Stimulated activated CD8-positive, alpha-beta memory T cell treated with anti-CD3 and anti-CD28 coated beads, Interleukin-7, amount 100 ng/mL, for 48 hours (primary cell): Measurements from ENCODE around the gene ATP11A.

Experiments used
- DNase-seq, 2 donors: peaks; one replicate each; pipeline ENCODE4 v3.0.0-alpha.2; 2020; ENCODE audit warnings: low read depth in 1 of 2; ENCODE audit errors: extremely low read depth in 1 of 2

Gene ATP11A

DNA sequence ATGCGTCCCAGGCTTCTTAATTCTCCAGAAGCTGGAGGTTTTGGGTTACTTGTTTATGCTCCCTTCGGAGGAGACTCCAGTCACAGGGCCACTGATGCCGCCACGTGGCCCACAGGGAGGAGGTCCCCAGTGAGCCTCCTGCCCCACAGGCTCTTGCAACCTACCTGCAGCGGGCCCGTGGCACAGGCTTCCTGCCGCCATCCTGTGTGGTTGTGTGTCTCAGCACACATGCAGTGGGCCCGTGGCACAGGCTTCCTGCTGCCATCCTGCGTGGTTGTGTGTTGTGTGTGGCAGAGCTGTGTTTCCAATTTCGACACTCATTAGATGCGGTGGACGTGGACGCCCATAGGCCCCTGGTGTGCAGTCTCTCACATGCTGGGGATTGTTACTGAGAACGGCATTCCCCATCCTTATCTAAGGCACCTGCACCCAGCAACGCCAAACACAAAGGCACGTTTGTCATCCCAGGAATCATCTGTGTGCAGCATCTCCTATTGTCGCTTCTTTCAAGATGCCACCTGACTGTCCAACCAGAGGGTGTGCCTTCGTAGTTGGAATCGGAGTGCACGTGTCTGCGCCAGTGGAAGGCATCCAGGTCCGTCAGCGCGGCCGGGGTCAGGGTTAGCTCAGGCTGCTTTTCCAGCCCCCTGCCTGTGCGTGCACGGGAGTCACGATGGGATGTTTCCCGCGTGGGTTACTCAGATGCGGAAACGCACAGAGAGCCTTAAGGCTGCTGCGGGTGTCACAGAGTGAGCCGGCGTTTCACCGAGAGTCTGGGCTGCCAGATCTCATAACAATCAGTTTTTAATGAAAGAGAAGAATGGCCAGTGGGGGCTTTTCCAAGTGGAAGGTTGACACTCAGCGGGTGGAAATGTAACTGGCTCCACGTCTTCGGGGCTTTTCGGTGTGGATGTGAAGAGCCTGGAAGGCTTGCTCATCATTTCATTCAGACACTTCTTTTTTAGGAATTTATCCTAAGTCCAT, 119.8 kb downstream of the ATP11A start:
- no peak for DNase-seq

DNA sequence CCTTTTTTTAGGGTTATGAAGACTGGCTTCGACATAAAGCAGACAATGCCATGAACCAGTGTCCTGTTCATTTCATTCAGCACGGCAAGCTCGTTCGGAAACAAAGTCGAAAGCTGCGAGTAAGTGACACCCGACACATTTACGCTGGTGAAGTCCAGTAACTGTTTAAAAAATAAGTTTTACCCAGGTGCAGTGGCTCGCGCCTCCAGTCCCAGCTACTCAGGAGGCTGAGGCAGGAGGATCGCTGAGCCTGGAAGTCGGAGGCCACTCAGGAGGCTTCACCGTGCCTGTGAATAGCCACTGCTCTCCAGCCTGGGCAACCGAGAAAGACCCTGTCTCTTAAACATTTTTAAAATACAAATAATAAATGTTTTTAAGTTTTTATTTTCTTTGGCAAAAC, 120.8 kb downstream of the ATP11A start:
- no peak for DNase-seq

DNA sequence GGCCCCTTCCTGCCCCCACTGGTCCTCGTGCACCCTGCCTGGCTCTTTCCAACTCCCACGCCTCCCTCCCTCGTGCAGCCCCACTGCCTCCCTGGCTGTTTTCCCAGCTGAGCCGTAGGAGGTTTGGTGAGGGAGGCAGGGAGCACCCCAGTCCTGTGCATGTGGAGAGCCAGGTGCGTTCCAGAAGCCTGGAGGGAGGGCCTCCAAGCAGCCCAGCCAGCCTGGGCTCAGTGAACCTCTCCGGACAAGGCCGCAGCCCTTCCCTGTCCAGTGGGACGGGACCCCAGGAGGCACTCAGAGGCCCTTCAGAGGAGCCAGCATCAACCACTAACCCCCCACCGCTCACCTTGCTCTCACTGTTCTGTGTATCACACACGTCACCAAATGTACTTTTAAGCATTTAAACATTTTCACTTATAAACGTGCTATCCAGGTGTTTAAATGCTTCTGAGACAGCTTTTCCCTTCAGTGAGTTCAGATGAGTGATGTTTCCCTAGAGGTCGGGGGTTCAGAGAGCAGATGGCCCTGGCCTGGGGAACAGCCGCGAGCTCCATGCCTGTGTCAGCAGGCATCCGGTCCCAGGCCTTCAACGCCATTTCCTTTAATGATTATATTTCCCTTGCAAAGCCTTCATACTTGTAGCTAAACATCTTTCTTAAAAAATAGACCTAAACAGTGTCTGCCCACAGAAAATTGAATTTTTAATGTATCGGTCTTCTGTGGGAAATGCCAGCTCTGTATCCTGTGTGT, 122.6 kb downstream of the ATP11A start:
- no peak for DNase-seq

DNA sequence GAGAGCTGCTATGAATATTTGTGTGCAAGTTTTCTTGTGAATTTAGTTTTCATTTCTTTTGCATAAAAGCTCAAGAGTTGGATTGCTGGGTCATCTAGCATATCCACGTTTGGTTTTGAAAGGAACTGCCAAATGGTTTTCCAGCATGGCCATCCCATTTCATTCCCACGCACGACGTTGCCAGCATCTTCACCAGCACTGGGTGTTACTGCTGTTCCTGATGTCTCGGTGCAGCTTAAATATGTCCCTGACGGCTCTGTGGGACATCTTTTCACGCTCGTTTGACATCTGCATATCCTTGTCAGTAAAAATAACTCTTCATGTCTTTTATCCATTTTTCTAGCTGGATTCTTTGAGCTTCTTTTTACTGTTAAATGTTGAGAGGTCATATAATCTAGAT, 123.7 kb downstream of the ATP11A start:
- DNase-seq: no peak

DNA sequence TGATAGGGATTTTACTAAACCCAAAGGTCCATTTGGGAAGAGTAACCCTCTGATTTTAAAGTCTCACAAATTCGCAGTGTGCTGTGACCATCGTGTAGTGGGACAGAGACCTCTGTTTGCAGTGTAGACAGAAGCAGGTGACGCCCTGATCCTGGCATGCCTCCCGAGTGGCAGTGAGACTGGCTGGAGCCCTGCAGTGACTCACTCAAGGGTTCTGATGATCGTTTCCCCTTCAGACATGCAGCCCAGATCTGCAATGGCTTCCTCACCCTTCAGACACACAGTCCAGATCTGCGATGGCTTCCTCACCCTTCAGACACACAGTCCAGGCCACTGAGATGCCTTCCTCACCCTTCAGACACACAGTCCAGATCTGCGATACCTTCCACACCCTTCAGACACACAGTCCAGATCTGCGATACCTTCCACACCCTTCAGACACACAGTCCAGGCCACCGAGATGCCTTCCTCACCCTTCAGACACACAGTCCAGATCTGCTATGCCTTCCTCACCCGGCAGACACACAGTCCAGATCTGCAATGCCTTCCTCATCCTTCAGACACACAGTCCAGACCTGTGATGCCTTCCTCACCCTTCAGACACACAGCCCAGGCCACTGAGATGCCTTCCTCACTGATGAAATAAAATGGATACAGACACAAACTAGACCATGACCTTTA, 125.2 kb downstream of the ATP11A start:
- no peak for DNase-seq

DNA sequence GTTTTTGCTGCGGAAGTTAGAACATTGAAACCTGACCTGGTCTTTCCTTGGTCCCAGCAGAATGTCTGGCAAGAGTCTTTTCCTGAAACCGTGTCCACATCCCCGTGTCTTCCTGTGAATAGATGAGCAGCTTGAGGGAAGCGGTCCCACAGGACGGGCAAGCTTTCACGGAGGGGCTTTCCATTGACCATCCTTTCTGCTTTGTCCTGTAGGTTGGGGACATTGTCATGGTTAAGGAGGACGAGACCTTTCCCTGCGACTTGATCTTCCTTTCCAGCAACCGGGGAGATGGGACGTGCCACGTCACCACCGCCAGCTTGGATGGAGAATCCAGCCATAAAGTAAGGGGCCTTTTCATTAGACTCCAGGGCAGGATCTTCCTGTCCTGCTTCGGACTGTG, 126.0 kb downstream of the ATP11A start:
- DNase-seq: no peak

DNA sequence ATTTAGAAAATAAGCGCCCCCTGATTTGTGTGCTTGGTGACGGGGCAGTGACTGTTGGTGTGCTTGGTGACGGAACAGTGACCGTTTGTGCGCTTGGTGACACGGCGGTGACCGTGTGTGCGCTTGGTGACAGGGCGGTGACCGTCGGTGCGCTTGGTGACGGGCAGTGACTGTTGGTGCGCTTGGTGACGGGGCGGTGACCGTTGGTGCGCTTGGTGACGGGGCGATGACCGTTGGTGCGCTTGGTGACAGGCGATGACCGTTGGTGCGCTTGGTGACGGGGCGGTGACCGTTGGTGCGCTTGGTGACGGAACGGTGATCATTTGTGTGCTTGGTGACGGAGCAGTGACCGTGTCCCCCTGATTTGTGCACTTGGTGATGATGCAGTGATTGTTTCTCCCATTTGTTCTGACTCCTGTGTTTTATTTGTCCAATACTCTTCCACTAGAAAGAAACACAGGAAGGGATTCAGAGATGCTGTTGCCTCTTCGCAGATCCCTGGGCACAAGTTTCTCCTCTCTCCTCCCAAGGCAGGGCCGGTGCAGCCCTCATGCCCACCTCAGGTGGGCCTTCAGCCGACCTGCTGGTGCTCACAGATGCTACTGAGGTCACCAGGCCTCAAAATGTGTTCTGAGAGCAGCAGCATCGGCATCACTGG, 128.3 kb downstream of the ATP11A start:
- no peak for DNase-seq

DNA sequence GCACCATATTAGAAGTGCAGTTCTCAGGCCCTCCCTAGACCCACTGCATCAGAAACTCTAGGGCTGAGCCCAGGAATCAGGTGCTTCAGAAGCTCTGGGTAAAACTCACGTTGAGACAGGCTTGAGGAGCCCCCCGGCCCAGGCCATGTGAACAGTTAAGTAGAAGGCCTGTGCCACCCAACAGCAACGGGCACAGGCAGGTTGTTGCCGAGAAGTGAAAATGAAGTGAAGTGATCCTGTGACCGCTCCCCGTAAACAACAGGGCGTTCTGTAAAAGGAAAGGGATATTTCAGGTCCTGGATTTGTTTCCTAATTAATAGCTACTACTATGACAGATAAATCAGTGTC, 128.8 kb downstream of the ATP11A start:
- no peak for DNase-seq

DNA sequence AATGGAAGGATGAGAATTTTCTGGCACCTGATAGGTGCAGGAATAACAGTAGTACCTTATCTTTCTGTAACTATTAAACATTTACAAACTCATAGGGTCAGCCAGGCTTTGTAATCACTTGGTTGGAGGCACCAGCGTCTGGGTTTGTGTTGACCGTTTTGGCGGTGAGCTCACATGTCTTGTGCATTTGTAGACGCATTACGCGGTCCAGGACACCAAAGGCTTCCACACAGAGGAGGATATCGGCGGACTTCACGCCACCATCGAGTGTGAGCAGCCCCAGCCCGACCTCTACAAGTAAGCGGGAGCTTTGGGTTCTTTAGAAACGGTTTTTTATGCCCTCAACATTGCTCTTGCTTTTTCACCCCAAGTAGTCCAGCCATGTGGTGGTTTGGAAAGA, 129.3 kb downstream of the ATP11A start:
- DNase-seq: no peak

DNA sequence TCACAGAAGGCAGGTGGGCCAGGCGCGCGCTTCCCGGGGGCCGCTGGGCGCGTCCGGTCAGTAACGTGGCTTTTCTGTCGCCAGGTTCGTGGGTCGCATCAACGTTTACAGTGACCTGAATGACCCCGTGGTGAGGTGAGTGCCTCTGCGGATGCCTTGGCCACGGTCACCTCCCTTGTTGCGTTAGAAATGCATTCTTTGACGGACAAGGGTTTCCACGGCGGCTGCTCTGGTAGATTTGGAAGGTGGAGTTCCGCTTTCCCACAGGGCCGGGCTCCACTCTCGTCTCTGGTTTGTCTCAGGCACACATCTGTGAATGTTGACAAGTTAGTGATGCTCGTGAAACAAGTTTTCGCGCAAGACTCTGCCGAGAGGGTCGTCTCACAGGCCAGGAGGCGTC, 130.0 kb downstream of the ATP11A start:
- no peak for DNase-seq

DNA sequence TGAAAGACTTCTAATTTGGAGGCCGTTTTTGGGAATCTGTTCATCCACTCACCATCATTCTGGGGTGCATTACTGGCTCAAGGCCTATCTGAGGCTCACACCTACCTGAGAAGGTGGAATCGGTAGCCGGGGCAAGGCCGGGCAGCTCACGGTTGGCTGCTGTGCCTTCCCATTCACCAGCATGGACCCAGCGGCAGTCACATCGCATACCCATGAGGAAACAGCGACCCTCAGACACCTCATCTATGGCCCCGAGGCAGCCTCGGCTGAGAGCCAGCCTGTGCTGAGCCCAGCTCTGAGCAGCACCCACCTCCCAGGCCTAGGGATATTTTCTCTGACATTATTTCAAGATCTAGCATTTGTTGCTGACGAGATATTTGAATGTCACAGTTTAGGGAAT, 130.5 kb downstream of the ATP11A start:
- DNase-seq: no peak

DNA sequence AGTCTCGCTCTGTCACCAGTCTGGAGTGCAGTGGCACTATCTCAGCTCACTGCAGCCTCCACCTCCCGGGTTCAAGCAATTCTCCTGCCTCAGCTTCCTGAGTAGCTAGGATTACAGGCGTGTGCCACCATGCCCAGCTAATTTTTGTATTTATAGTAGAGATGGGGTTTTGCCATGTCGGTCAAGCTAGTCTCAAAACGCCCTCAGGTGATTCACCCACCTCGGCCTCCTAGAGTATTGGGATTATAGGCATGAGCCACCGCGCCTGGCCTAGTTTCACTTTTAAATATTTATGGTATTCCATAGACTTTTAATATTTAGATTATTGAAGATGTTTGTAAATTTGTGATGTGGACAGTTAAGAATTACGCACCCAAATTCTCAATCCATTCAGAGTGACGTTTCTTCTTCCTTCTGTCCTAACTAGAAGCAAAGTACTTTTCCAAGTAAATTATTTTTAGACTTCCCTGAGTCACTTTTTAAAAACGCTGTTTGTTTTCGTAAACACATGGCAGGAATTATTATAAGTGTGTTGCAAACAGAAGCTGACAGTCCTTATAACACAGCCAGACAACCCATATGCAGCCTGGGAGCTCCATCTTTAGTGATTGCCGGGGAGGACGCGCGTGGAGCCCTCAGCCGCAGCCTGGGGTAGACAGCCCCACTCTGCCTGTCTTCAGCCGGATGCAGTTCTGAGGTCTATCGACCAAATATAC, 131.7 kb downstream of the ATP11A start:
- no peak for DNase-seq

DNA sequence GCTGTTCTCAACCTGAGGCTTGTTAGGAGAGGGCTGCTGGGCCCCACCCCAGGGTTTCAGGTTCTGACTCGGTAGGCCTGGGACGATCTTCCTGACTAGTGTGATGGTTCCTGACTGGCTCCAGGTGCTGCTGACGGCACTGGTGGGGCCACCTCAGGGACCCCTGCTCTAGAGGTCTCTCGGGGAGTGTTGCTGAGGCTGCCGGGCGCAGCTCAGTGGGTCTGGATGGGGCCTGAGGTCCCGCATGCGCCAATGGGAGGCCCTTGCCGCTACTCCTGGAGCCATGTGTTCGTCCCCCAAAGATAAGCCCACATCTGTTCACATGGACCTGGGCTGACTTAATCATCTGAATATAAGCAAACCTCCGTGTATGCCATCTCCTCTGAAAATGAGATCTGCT, 133.0 kb downstream of the ATP11A start:
- DNase-seq: no peak

DNA sequence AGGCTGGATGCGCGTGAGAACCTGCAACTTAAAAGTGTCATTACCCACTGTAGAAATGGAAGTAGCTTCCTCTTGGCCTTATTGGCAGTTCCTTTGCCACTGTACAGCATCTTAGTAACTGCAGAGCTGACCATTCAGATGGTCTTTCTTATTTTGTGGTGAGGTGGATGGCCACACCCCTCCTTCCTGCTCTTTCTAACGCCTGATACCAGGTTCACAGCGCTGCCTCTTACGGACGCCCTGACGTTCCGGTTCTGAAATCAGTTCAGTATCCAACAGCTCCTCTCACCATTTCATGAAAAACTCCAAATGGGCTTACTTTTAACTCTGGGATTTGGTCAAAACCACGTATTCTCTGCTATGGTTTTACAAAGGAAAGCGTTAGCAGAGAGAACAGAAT, 134.6 kb downstream of the ATP11A start:
- DNase-seq: no peak

DNA sequence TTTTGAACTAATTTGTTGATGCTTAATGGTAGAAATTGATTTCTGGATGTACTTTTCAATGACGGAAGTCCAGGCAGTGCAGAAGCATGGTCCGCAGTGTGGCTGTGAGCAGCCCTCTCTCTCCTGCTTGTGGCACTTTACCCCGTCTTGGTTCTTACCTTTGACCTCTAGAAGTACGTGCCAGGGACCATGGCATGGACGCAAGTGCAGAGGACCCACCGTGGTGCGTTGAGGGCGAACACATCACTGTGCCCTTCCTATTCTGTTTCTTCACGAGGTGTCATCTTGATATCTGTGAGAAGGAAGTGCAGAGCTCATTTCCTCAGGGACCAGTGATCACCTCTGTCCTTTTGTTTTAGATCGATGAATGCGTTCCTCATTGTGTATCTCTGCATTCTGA, 135.2 kb downstream of the ATP11A start:
- DNase-seq: no peak

DNA sequence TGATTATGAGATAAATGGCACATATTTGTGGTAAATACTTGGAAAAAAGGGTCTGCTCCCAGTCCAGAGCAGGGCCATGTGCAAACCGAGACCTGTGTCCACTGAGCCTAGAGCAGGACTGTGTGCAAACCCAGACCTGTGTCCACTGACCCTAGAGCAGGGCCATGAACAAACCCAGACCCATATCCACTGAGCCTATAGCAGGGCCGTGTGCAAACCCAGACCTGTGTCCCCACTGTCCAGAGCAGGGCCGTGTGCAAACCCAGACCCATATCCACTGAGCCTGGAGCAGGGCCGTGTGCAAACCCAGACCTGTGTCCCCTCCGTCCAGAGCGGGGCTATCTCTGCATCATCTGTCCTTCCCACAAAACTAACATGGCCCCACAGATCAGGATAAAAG, 136.0 kb downstream of the ATP11A start:
- DNase-seq: no peak

DNA sequence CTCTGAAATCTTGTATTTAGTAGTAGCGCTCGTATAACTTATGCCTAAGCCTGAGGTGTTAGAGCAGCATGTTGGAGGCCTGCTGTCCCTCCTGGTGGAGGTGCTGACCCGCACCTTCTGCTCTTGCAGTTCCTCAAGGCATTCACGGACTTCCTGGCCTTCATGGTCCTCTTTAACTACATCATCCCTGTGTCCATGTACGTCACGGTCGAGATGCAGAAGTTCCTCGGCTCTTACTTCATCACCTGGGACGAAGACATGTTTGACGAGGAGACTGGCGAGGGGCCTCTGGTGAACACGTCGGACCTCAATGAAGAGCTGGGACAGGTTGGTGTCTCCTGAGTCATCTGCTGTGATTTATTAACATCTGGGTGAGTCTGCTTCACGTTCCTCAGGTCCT, 136.7 kb downstream of the ATP11A start:
- DNase-seq: no peak

DNA sequence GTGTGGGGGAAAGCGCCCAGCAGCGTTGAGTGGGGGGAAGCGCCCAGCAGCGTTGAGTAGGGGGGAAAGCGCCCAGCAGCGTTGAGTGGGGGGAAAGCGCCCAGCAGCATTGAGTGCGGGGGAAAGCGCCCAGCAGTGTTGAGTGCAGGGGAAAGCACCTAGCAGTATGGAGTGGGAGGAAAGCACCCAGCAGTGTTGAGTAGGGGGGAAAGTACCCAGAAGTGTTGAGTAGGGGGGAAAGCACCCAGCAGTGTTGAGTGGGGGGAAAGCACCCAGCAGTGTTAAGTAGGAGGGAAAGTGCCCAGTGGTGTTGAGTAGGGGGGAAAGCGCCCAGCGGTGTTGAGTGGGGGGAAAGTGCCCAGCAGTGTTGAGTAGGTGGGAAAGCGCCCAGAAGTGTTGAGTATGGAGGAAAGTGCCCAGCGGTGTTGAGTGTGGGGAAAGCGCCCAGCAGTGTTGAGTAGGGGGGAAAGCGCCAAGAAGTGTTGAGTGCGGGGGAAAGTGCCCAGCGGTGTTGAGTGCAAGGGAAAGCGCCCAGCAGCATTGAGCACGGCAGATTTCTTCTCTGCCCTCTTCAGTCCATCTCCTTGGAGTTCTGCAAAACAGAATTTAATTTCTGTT, 138.4 kb downstream of the ATP11A start:
- DNase-seq: no peak

DNA sequence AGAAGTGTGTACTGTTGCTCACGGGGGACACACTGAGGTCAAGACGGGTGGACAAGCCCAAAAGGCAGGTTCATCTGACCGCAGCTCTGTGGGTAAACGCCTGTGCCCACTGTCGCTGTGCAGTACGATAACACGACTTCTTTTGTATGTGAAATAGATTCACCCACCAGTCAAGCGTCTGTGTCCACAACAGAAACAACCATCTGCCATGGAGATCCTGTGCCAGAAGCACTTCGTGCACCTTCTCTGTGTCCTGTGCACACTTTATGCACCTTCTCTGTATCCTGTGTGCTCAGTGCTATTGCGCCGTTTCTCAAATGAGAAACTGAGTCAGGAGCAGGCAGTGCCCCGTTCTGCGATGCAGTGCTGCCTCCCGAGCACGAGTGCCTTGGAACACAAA, 138.9 kb downstream of the ATP11A start:
- no peak for DNase-seq

DNA sequence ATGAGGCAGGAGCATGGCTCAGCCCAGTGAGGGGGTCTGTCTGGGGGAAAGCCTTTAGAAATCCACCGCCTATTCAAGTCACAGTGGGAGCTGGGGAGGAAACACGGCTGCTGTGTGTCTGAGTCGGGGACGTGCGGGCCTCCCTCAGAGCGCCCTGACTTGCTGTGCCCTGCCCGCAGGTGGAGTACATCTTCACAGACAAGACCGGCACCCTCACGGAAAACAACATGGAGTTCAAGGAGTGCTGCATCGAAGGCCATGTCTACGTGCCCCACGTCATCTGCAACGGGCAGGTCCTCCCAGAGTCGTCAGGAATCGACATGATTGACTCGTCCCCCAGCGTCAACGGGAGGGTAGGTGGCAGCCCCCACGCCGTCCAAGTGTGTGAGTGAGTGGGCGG, 141.4 kb downstream of the ATP11A start:
- no peak for DNase-seq
